Coronary artery (tissue), 2 donors: ENCODE results near the gene OLA1.

Experiments used
- DNase-seq: peaks from one replicate; pipeline ENCODE4 v3.0.0-alpha.2; 2017; ENCODE audit warnings: low spot score
- H3K27ac ChIP-seq, 2 donors: fragments of 200-600 bp; sonication (generic); one replicate each; pipeline ENCODE4 v1.5.1; 2016 to 2019
- H3K4me3 ChIP-seq: fragments of 200-600 bp; sonication (generic); 2 replicates; pipeline ENCODE4 v1.5.1; 2016; ENCODE audit warnings: mild to moderate bottlenecking, moderate library complexity
- TF ChIP-seq, protein P1 (sequence below): fragments of 200-600 bp; sonication (generic); IDR thresholded peaks from one replicate; pipeline ENCODE4 v1.5.1; 2019; ENCODE audit warnings: antibody characterized with exemption

OLA1 gene

DNA sequence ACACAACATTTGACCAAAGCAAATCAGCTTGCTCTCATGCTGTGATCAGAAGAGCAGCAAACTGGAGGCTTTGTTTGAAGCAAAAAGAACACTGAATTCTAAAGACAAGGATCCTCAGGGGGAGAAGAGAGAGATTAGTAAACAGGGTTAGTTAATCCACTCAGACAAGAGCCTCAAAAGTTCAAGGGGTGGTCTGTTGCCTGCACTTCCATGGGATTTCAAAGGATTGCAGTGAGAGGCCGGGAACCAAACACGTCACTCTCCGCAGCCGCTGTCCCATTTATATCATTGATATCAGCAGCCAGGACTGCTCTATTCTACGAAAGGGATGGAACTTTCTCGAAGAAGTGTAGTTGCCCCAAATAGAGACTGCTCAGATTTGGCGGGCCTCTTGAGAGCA is 185.4 kb downstream of the OLA1 start:
- no peak for DNase-seq
- TF ChIP-seq, protein P1, sequence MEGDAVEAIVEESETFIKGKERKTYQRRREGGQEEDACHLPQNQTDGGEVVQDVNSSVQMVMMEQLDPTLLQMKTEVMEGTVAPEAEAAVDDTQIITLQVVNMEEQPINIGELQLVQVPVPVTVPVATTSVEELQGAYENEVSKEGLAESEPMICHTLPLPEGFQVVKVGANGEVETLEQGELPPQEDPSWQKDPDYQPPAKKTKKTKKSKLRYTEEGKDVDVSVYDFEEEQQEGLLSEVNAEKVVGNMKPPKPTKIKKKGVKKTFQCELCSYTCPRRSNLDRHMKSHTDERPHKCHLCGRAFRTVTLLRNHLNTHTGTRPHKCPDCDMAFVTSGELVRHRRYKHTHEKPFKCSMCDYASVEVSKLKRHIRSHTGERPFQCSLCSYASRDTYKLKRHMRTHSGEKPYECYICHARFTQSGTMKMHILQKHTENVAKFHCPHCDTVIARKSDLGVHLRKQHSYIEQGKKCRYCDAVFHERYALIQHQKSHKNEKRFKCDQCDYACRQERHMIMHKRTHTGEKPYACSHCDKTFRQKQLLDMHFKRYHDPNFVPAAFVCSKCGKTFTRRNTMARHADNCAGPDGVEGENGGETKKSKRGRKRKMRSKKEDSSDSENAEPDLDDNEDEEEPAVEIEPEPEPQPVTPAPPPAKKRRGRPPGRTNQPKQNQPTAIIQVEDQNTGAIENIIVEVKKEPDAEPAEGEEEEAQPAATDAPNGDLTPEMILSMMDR = no peak
- H3K4me3 ChIP-seq = no peak overlapping the region
- H3K27ac ChIP-seq = no peak overlapping the region

DNA sequence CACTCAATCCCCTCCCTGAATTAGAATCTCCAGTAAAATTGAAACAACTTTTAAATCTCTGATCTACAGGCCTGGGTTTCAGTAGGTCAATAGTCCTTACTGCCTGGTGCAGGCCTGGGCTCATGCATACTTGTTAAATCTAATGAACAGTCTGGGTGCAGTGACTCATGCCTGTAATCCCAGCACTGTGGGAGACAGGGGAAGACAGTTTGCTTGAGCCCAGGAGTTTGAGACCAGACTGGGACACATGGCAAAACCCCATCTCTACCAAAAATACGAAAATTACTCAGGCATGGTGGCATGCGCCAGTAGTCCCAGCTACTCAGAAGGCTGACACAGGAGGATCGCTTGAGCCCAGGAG is 188.5 kb downstream of the OLA1 start:
- Histone ChIP-seq H3K27ac (no peak overlapping the region), H3K4me3 (no peak overlapping the region)
- TF ChIP-seq, protein P1 = no peak
- DNase-seq = no peak

DNA sequence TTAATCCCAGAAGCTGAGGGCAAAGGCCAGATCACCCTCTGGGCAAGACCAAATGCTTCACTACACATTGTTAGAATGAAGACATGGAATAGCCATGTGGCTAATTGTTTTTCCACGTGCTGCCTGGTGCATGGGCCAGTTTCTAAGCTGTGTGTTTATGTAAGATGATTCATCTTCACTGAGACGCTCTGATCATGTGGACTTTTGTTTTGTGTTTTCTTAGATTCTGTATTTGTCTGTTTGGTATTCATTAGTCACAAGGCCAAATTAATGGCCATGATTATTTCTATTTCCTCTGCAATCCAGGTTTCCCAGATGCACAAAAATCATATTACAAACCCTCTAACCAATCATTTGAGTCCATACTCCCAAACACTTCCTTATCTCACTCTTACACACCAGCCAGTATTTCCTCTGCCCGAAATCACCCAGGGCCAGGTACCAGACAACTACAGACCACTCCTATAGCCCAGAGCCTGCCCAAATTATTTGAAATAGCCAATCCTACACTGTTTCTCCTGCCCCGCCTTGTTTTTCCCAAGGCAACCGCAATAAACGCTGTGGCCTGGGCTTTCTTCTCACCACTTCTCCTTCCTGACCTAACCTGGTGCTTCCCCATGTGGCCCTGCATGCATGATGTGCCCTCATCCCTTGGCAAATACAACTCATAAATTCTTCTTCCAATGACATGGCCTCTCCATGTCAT is 189.0 kb downstream of the OLA1 start:
- Histone ChIP-seq H3K4me3 (no peak overlapping the region), H3K27ac (no peak overlapping the region)
- DNase-seq = no peak
- TF ChIP-seq, protein P1 = no peak

DNA sequence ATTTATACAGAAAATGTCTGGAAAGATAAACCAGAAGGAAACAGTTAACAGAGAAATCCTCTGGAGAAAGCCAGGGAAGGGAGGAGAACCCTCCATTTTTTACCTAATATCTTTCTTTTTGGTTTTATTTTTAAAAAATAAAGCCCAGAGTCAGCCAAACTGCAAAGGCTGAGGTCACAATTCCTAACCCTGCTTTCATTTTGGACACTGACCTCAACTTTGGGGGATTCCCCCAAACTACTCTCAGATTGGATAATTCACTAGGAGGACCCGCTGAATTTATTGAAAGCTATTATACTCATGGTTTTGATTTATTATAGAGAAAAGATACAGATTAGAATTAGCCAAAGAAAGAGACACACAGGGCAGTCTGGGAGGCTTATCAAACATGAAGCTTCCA is 189.9 kb downstream of the OLA1 start:
- Histone ChIP-seq H3K4me3 (no peak overlapping the region), H3K27ac (no peak overlapping the region)
- TF ChIP-seq, protein P1 = no peak
- no peak for DNase-seq

DNA sequence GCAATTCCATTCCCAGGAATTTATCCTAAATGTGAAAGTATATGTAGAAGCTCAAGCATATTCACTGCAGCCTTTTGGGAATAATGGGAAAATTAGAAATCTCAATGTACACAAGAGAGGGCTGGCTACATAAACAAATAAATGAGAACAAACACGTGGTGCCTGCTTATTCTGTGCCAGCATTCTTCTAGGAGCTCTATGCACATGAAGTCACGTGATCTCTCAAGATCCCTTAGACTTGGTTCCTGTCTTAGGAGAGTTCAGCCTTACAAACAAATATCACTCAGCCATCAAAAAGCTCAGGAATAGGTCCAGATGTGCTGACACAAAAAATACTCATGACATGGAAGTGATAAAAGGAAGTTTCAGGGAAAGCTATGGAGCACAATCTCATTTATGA is 190.3 kb downstream of the OLA1 start:
- DNase-seq = no peak
- H3K4me3 ChIP-seq = no peak overlapping the region
- TF ChIP-seq, protein P1 = no peak
- no peak overlapping the region for H3K27ac ChIP-seq

DNA sequence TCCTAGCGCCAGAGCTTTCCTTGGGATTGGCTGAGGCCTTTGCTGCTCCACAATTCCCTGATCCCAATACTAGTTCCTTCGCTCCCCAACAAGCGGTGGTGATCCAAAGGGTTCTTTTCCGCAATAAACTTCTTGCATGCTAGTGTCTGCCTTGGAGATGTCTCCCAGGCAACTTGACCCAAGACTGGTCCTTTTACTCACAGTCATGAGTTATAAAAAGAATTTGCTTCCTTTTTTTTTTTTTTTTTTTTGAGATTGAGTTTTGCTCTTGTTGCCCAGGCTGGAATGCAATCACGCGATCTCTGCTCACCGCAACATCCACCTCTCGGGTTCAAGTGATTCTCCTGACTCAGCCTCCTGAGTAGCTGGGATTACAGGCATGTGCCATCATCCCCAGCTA is 193.4 kb downstream of the OLA1 start:
- Histone ChIP-seq H3K4me3 (no peak overlapping the region), H3K27ac (no peak overlapping the region)
- no peak for DNase-seq
- TF ChIP-seq, protein P1 = no peak

DNA sequence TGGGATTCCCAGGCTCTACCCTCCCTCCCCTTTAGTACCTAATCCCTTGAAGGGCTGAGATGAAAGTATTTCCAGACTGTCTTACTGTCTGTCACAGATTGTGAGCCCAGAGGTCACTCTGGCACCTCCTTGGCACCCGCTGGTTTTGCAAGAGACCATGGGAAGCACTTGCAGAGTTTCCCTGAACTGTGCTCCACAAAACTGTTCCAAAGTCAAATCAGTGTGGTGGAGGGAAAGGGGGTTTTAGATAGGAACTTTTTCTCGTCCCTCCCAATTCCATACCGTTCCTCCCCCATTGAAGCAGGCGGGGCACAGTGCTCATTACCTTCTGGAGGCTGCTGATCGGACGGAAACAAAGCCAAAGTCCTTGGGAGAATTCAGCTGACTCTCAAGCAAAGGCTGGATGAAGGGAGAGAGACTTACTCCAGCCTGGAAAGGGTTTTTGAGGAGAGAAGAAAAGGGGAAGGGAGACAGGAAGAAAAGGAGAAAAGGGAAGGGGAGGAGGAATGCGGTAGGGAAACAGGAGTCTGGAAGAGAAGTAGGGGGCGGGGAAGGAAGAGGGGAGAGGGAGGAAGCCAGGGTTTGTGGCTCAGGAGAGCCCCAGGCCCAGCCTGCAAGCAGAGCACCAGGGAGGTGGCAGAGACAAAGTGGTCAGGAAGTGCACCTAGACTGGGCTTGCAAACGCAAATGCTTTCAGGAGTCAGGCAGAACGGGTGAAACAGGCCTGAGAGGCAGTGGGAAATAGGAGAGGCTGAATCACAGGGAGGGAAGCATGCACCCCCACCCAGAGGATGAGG is 194.8 kb downstream of the OLA1 start:
- H3K27ac ChIP-seq = peak overlapping the region in 1 of 2 donors; percentile 45

More for the DNA sequence above, 194.8 kb downstream of the OLA1 start:
- TF ChIP-seq, protein P1 = no peak
- DNase-seq = no peak
- H3K4me3 ChIP-seq = no peak overlapping the region
